GM18951 (cell line): ENCODE data around the gene LTBP1.

Experiments used
- POLR2A ChIP-seq: IDR thresholded peaks from 4 replicates; pipeline ENCODE4 v1.6.1; 2011; ENCODE audit warnings: mild to moderate bottlenecking; ENCODE audit not compliant: insufficient read length, insufficient read depth; ENCODE audit errors: extremely low read depth
- in situ Hi-C: fragments of 300-500 bp; cut with MboI; formaldehyde crosslinking; loops from one replicate; pipeline ENCODE4 v1.12.0; 2022; ENCODE audit warnings: low sequenced_read_pairs, mixed read lengths, inconsistent platforms; ENCODE audit not compliant: unreplicated experiment

Gene LTBP1

DNA sequence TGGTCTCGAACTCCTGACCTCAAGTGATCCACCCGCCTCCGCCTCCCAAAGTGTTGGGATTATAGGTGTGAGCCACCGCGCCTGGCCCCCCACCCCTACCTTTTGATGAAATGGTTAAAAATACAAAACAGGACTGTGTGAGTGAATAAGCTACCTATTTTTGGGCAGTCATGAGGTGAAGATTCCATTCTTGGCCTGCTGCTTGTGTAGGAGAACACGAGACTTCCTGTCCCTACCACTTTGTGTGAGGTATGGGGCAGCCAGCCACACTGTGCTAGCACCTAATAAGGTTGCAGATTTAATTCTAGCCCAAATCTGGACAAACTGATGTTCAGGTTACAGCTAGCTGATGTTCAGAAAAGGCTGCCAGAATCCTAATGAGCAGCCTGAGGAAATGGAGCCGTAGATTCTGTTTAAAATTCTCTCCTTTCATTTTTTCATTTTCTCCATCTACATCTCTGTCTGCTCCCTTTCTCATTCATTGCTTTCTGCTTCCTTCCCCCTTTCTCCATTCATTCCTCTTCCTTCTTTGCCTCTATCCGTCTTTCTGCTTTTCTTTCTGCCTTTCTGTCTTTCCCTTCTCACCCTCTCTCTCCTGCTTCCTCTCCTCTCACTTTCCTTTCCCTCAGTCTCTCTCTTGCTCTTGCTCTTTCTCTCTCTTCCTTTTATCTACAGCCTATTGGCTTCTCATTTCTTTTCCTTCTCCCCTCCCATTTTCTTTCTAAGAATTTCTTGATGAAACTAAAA lies 4.6 kb upstream of the LTBP1 start:
- TF ChIP-seq POLR2A: no peak
- in situ Hi-C loops: no loop called here

DNA sequence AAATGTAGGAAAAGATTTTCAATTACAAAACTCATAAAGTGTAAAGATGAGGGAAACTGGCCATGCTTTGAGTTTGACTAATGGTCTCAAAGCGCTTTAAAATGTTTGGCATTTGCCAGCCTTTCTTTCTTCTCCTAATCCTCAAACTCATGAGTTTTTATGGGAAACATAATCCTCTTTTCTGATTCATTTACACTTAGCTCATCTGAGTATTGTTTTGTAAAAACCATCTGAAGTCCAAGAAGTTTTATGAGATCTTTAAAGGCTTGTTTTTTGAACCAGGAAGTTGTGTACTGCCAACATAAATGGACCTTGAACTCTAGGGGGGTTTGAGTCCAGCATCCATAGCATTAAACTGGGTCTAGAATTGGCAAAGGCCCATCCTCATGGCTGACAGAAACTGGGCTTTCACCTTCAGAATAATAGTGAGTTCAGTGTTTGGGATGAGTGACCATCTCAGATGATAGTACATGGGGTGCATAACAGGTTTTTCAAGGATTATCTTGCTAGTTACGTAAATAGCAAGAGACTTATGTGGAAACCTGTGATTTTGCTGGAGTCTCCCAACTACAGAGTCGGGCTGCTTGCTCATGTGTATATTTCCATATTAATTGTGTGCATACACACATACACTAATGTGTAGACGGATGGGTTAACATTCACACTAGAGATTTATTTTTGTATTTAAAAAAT lies 3.8 kb upstream of the LTBP1 start:
- in situ Hi-C loops: no loop called here
- no peak for TF ChIP-seq POLR2A

DNA sequence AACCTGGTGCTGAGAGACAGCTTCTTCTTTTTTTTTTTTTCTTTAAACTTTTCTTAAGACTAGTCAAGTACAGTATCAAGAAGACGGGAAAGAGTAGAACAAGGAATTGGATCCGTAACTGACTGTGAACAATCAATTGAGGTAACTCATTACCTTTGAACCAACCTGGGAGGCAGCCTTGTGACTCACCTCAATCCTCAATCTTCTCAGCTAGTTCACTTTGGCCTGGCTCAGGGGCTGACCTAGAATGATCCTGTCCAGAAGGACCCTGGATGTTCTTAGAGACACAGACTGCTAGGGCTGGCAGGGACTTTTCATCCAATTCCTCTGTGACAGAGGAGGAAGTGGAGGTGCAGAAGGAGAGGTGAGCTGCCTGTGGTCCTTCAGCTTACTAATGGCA lies 1.5 kb upstream of the LTBP1 start:
- in situ Hi-C loops: no loop called here

DNA sequence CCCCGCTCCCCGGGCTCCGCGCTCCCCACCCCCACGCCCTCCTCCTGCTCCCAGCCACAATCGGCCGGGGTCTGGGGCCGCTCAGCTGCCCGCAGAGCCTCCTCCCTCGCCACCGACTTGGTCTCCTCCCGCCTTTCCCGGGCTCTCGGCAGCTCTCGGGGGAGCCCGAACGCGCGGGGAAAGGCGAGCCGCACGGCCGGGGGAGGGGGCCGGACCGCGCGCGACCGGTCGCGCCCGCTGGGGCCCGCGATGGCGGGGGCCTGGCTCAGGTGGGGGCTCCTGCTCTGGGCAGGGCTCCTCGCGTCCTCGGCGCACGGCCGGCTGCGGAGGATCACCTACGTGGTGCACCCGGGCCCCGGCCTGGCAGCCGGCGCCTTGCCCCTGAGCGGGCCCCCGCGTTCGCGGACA lies 327 bp downstream of the LTBP1 start:
- in situ Hi-C loops: no loop called here
- no peak for TF ChIP-seq POLR2A

More for the DNA sequence above, 1.5 kb upstream of the LTBP1 start:
- no peak for TF ChIP-seq POLR2A

DNA sequence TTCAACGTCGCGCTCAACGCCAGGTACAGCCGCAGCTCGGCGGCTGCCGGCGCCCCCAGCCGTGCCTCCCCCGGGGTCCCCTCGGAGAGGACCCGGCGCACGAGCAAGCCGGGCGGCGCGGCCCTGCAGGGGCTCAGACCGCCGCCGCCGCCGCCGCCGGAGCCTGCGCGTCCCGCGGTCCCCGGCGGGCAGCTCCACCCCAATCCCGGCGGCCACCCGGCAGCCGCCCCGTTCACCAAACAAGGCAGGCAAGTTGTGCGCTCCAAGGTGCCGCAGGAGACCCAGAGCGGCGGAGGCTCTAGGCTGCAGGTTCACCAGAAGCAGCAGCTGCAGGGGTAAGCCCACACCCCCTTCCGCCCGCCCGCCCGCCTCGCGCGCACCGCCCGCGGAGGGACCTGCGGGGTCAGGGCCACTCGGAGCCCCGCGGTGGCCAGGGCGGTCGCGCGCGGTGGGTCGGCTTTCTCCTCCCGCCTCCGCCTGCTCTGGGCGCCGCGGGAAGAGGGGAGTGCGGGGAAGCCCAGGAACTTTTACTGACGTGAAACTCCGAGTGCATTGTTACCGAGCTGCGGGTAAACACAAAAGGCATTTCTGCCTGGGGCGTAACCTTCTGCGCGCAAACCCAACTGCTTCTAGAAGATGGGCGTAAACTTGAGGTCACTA lies 861 bp downstream of the LTBP1 start:
- TF ChIP-seq POLR2A: no peak
- in situ Hi-C loops: no loop called here

DNA sequence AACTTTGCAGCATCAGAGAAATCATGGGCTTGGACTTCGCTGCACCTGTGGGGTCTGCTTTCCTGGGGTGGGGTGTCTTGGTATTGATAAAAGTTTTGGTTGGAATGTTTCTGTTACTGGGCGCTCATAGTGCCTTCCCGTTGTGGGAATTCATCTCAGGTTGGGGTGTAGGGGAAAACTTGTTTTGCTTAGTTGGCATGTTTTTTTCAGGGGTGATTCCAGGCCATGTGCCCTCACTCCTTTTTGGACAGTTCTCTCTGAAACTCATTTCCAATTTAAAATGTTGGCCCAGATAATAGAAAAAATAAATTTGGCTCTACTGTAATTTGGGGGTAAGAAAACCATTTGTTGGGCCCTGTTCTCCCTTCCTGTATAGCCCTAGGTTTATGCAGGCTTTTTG lies 1.5 kb downstream of the LTBP1 start:
- no peak for TF ChIP-seq POLR2A
- in situ Hi-C loops: no loop called here

DNA sequence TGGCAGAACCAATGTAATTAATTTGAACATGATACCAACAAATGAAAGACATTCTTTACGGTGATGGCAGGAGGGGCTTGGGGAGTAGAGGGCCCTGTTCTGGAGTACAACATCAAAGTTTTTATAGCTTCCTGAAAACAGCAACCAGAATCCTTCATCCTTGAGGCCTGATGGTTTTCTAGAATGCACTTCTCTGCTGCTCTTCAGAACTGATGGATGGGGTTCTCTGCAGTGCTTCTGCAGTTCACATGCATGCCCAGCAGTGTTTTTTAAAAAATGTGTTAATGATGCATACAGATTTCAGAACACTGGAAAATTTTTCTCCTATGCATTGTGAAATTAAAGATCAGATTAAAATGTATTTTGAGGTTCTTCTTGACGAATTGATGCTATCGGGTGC lies 2.5 kb downstream of the LTBP1 start:
- in situ Hi-C loops: no loop called here
- no peak for TF ChIP-seq POLR2A

DNA sequence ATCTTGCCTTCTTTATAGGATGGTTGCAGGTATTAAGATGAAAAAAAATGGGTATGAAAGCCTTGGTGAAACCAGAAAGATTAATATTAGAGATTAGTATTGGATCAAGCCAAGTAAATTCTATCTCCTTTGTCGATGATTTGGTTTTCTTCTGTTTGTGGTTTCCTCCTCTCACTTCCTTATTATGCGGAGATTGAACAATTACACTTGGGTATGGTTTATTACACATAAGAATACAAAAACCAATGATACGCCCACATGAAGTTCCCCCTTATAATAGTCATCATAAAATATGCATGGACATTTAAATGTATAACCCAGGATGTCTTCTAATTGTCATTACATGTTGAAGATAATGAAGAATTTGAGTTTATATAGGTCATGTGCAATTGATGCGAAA lies 4.9 kb downstream of the LTBP1 start:
- in situ Hi-C loops: no loop called here
- no peak for TF ChIP-seq POLR2A

DNA sequence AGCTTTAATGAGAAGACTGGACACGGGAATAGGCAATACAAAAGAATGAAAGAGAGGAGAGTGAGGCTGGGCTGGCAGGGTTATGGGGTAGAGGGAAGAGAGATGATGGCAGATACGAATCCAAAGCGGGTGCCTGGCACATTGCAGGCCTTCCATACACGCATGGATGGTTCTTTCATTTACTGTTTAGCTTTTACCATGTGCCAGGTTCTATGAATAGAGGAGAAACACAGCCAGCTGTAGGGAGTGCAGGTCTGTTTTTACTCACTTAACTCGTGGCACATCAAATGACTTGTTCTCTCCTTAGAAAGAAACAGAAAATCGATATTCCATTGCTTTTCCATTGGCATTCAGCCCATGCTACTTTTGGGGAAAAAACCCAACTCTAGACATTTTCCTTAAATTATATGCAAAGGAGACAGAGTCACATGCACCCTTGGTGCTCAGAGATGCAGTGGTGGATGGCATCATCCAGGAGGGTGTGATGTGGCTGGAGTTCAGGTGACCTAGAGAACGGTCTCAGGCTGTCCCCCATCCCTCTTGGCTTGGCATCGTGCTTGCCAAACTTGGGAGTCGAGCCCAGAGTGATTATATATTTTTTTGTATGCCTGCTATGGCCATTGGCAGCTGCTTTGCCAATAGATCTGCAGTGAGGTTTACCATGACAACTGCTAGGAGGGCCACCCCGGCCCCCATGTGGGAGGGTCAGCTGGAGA lies 6.2 kb downstream of the LTBP1 start:
- in situ Hi-C loops: no loop called here
- no peak for TF ChIP-seq POLR2A

DNA sequence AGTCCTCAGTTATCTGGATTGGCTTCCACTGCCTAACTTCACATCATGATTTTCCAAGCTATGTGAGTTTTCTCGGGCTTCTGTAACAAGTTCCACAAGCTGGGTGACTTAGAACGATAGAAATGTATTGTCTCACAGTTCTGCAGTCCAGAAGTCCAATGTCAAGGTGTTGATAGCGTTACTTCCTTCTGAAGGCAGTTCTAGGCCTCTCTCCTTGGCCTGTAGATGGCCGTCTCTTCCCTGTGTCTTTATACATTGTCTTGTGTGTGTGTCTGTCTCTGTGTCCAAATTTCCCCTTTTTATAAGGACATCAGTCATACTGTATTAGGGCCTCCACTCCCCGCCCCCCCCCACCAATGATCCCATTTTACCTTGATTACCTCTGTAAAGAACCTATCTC lies 7.5 kb downstream of the LTBP1 start:
- in situ Hi-C loops: no loop called here
- TF ChIP-seq POLR2A: no peak

DNA sequence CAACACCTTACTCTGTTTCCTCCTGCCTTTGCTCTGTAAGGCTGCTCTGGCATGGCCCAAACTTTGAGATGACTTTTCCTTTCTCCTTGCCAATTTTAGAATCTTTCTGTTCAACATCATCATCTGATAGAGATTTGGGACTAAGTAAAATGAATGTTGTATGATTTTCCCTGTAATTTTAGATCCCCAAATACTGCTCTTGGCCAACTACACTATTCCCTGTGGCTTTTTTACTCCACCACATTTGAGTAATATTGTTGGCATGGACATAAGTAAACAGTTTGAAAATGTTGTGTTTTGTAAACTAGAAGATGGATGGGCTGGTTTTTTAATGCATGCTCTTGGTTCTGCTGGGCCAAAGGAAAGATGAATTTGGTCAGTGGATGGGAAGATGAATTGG lies 12.1 kb downstream of the LTBP1 start:
- no peak for TF ChIP-seq POLR2A
- in situ Hi-C loops: no loop called here

DNA sequence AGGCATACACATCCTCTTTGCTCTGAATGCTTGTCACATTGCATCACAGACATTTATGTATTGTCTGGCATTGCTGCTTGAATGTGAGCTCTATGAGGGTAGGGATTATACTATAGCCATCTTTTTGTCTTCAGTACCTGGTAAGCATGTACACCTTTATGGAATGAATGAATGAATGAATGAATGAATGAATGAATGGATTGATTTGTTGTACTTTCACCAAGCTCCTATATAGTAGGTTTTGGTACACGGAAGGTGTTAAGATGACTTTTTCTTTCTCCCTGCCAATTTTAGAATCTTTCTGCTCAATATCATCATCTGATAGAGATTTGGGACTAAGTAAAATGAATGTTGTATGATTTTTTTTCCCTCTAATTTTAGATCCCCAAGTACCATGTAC lies 13.5 kb downstream of the LTBP1 start:
- in situ Hi-C loops: no loop called here
- TF ChIP-seq POLR2A: no peak
